Measurements from ENCODE around the gene FIG4.
A peak's percentile ranks its signal among the peaks of the same experiment; 100 is the strongest.
"Not testable (repeated sequence)": the region's sequence is repeated elsewhere in the genome, so short reads cannot be mapped to it uniquely, and the experiment has no call there.

The FIG4 gene

GRCh38 chr6:109690737-109691621 lies at the start of gene FIG4, which contains the start of gene AK9:
Gene FIG4, plus strand, starts transcription at chr6:109691296. Its CDS starts 140 bp downstream, at chr6:109691436.
Gene AK9, minus strand, starts transcription at chr6:109691202. Its CDS starts 15,457 bp downstream, at chr6:109675745.
- DNase-seq: peak; percentile 35

GRCh38 chr6:109644131-109644530 lies 47.0 kb upstream of the FIG4 start:
- DNase-seq: no peak

- no peak for DNase-seq
These were observed 37.8 kb upstream of the FIG4 start for GRCh38 chr6:109653264-109653663.

DNA sequence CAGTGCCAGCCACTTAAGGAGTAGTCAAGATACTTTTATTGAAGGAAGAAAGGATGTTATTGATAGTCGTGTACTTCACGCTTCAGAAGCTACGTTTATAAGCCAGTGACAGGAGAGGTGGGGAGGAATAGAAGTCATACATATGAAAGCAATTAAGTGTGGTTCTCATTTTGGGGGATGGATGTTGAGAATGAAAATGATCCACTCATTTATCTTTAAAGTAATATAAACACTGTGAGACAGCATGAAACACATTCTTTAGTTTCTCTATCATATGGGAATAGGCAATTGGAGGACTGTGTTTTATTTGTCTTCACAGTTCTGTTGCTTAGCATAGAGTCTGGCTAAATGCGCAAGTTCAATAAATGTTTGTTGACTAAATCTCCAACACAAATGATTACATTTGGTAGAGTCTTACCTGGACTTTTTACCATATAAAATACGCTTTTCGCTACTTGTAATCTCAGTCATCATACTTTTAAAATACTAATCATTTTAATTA lies 35.3 kb upstream of the FIG4 start:
- DNase-seq: no peak

- DNase-seq: no peak
These were observed 30.4 kb upstream of the FIG4 start for GRCh38 chr6:109660526-109661320.

GRCh38 chr6:109662192-109662591 lies 28.9 kb upstream of the FIG4 start:
- no peak for DNase-seq

- no peak for DNase-seq
These were observed 21.3 kb upstream of the FIG4 start for GRCh38 chr6:109669811-109670210.

GRCh38 chr6:109671733-109672132 lies 19.4 kb upstream of the FIG4 start:
- DNase-seq: no peak

DNA sequence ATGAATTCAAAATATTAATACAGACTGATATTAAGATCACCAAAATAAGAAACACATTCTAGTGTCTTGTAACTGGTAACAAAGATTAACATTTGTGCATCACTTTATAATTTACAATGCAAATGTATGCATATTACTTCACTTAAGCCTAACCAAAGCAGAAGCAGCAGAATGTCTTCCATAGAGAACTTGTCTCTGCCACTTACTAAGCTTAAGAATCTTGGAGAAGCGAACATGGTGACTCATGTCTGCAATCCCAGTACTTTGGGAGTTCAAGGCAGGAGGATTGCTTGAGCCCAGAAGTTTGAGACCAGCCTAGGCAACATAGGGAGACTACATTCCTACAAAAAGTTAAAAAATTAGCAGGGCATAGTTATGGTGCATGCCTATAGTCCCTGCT lies 18.9 kb upstream of the FIG4 start:
- no peak for DNase-seq

DNA sequence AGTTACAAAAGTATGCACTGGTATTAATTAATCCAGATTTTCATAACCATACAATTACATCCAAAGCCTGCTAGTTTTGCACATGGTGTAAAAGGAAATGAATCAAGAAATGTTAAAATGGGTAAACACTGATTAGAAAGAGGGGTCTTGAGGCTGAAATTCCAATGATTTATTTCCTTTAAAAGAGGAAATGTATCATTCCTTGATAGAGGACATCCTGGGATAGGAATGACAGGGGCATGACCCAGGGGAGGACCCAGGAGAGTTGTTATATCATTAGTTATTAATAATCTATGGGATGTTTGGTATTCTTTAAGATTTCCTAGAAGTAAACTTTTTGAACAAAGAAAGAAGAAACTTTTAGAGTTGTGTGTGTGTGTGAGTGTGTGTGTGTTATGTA lies 18.3 kb upstream of the FIG4 start:
- no peak for DNase-seq

DNA sequence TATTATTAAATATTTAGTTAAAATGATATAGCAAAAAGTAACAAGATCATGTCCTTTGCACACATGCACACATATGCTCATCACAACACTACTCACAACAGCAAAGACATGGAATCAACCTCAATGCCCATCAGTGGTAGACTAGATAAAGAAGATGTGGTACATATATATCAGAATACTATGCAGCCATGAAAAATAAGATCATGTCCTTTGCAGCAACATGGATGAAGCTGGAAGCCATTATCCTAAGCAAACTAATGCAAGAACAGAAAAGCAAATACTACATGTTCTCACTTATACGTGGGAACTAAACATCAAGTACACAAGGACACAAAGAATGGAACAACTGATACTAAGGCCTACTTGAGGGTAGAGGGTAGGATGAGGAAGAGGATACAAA lies 14.4 kb upstream of the FIG4 start:
- no peak for DNase-seq

DNA sequence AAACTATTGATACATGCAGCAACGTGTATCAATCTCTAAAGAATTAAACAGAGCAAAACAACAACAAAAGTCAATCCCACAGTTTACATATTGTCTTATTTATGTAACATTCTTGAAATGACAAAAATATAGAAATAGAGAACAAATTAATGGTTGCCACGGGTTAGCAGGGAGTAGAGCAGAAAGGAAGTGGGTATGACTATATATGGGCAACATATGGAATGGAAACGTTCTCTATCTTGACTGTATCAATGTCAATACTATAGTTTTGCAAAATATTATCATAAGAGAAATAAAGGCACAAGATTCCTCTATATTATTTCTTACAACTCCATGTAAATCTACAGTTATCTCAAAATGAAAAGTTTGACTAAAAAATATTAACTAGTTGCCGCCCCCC lies 12.9 kb upstream of the FIG4 start:
- no peak for DNase-seq

GRCh38 chr6:109678661-109679505 lies 12.2 kb upstream of the FIG4 start:
- DNase-seq: not testable (repeated sequence)

DNA sequence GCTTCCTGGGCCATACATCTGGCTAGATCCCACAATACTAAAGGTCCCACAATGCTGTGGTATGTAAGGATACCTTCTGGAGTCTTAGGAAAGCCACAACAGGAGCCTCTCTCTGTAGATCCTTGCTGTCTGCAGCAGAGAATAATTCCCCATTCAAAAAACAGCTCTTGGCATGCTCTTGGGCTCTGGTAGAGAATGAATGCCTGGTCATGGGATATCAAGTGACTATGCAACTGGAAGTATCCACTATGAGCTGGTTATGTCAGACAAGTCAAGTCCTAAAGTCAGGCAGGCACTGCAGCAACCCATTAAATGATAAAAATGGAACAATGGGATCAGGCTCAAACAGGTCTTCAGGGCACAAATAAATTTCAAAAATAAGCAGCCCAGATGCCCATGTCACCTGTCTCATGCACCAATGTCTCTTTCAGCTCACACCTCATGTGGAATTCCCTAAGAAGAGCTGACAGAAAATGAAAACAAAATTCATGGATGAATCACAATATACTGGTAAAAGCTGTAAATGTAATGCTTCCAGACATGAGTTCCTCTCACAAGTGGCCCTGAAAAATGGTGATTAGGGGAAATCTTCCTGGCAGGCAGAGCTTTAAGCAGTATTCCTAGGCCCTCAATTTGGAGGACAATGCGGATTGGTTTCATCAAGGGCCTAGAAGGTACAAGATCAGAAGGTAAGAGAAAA lies 4.4 kb upstream of the FIG4 start:
- no peak for DNase-seq

GRCh38 chr6:109687271-109687761 lies 3.8 kb upstream of the FIG4 start:
- no peak for DNase-seq

DNA sequence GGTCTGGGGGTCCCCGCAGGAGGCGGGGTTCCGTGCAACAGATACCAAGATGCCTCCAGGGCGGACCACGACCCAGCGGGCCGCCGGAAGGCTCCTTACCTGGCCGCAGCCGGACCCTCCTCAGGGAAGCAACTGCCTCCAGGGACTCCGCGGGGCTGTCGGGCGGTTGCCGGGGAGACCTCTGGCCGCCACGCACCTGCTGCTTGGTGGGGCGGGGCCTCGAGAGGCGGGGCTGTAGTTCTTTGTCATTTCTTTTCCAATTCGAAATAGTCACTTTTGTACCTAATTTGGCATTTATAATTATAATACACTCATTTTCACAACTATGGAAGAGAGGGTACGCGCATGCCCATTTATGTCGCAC lies 741 bp upstream of the FIG4 start:
- no peak for DNase-seq

GRCh38 chr6:109693111-109693510 lies 2.0 kb downstream of the FIG4 start:
- no peak for DNase-seq

- no peak for DNase-seq
These were observed 4.4 kb downstream of the FIG4 start for GRCh38 chr6:109695468-109695867.

DNA sequence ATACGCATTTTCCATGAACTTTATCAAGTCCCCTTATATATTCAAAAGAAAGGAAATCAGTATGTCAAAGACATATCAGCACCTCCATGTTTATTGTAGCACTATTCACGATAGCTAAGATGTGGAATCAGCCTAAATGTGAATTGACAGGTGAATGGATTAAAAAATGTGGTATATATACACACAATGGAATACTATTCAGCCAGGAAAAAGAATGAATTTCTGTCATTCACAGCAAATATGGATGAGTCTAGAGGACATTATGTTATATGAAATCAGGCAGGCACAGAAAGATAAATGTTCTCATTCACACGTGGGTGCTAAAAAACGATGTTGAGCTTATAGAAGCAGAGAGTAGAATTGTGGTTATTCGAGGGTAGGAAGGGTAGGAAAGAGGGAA lies 5.3 kb downstream of the FIG4 start:
- DNase-seq: no peak

- DNase-seq: no peak
These were observed 10.1 kb downstream of the FIG4 start for GRCh38 chr6:109701221-109701620.

DNA sequence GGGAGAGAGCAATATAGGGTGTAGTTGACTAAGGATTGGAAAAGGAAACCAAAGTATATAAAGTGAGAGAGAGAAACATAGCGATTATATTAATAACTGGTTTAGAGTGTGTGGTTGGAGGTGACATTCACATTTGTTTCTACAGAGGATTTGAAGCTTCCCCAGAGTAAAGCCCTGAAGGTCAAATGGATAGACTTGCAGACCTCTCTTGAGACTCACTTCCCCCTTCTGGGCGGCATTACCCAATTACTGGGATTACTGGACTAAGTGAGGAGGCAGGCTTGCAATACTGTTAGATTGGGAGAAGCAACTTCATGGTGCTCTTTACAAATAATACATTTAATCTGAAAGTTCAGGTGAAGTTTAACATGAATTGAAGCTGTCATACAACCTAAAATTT lies 10.7 kb downstream of the FIG4 start:
- no peak for DNase-seq

DNA sequence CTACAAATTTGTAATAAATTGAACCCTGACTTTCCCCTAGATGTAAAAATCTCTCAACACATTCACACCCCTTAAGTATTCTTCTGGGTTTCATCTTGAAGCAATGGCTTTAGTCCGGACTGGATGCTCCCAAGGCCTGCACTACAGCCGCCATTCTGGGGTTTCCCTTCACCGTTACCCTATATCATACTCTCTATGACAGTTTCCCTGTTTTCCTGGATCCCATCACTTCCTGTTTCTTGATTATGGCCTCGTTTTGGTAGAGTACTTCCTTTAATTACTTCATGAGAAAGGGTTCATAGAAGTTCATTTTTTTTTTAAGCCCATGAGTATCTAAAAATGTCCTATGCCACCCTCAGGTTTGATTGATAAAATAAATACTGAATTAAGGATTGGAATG lies 11.7 kb downstream of the FIG4 start:
- no peak for DNase-seq
